Glutamatergic neuron (in vitro differentiated cells): ENCODE results near the gene UBAC1. TPM values are rescaled to one million over a fixed set of nuclear protein-coding genes. Genes with fewer than 3 reads are reported as not detected.

Experiments used
- DNase-seq: peaks from one replicate; pipeline ENCODE4 v3.0.0; 2022
- H3K27ac Mint-ChIP-seq: one replicate; pipeline ENCODE4 v1.8.0; 2020; ENCODE audit warnings: mild to moderate bottlenecking, mixed read lengths, inconsistent platforms; ENCODE audit not compliant: unreplicated experiment
- H3K27me3 Mint-ChIP-seq: one replicate; pipeline ENCODE4 v1.8.0; 2020; ENCODE audit warnings: mild to moderate bottlenecking, moderate library complexity, mixed read lengths, inconsistent platforms; ENCODE audit not compliant: unreplicated experiment
- H3K36me3 Mint-ChIP-seq: one replicate; pipeline ENCODE4 v1.8.0; 2020; ENCODE audit warnings: mild to moderate bottlenecking, mixed read lengths, inconsistent platforms; ENCODE audit not compliant: unreplicated experiment
- H3K4me1 Mint-ChIP-seq: one replicate; pipeline ENCODE4 v1.8.0; 2020; ENCODE audit warnings: mild to moderate bottlenecking, low read depth, mixed read lengths, inconsistent platforms; ENCODE audit not compliant: unreplicated experiment
- H3K4me3 Mint-ChIP-seq: one replicate; pipeline ENCODE4 v1.8.0; 2020; ENCODE audit warnings: mild to moderate bottlenecking, mixed read lengths, inconsistent platforms; ENCODE audit not compliant: unreplicated experiment
- H3K9me3 Mint-ChIP-seq: one replicate; pipeline ENCODE4 v1.8.0; 2020; ENCODE audit warnings: mild to moderate bottlenecking, moderate library complexity, mixed read lengths, inconsistent platforms; ENCODE audit not compliant: unreplicated experiment
- total RNA-seq: library from RNA; stranded (reverse); fragmentation: NEBNext Ultra II Directional; extraction: Animal tissue kit (Norgen Biotek cat#: 25700); gene quantifications from one replicate; pipeline ENCODE4 v1.2.1, GENCODE V29; 2021; ENCODE audit not compliant: unreplicated experiment
- TF ChIP-seq, protein P1 (sequence below): fragments of 200-600 bp; sonication (generic); IDR thresholded peaks from one replicate; pipeline ENCODE4 v1.5.0; 2021; ENCODE audit not compliant: partially characterized antibody, unreplicated experiment

The UBAC1 gene
- total RNA-seq, 1 donor from 2014 or later, result 48.4 TPM

DNA sequence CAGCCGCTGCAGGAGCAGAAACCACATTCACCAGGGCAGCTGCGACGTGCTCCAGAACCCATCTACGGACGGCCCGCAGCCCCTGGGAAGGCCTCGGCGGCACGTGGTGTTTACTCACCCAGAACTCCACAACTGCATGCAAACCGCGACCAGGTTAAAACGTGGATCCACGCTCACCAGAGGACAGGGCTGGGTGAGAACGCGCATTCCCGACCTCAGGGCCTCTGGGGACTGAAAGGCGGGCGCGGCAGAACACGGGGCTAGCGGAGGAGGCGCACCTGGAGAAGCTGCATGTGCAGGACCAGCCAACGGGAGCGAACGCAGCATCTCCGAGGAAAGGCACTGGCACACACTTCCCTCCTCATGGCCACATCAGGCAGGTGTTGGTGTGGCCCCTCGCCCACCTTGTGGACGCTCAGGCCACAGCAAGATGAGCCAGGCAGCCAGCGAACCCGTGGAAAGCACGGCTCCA is 29.8 kb downstream of the UBAC1 start:
- H3K36me3 Mint-ChIP-seq, result no peaks in the 10 kb centered on the region
- no peak overlapping the region for H3K4me3 Mint-ChIP-seq
- H3K27ac Mint-ChIP-seq, result no peak overlapping the region
- peaks cover 6% of the 10 kb centered on the region for H3K27me3 Mint-ChIP-seq
- peaks cover 7% of the 10 kb centered on the region for H3K9me3 Mint-ChIP-seq
- DNase-seq, result no peak
- TF ChIP-seq, protein P1, sequence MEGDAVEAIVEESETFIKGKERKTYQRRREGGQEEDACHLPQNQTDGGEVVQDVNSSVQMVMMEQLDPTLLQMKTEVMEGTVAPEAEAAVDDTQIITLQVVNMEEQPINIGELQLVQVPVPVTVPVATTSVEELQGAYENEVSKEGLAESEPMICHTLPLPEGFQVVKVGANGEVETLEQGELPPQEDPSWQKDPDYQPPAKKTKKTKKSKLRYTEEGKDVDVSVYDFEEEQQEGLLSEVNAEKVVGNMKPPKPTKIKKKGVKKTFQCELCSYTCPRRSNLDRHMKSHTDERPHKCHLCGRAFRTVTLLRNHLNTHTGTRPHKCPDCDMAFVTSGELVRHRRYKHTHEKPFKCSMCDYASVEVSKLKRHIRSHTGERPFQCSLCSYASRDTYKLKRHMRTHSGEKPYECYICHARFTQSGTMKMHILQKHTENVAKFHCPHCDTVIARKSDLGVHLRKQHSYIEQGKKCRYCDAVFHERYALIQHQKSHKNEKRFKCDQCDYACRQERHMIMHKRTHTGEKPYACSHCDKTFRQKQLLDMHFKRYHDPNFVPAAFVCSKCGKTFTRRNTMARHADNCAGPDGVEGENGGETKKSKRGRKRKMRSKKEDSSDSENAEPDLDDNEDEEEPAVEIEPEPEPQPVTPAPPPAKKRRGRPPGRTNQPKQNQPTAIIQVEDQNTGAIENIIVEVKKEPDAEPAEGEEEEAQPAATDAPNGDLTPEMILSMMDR, result no peak
- H3K4me1 Mint-ChIP-seq, result no peaks in the 10 kb centered on the region

DNA sequence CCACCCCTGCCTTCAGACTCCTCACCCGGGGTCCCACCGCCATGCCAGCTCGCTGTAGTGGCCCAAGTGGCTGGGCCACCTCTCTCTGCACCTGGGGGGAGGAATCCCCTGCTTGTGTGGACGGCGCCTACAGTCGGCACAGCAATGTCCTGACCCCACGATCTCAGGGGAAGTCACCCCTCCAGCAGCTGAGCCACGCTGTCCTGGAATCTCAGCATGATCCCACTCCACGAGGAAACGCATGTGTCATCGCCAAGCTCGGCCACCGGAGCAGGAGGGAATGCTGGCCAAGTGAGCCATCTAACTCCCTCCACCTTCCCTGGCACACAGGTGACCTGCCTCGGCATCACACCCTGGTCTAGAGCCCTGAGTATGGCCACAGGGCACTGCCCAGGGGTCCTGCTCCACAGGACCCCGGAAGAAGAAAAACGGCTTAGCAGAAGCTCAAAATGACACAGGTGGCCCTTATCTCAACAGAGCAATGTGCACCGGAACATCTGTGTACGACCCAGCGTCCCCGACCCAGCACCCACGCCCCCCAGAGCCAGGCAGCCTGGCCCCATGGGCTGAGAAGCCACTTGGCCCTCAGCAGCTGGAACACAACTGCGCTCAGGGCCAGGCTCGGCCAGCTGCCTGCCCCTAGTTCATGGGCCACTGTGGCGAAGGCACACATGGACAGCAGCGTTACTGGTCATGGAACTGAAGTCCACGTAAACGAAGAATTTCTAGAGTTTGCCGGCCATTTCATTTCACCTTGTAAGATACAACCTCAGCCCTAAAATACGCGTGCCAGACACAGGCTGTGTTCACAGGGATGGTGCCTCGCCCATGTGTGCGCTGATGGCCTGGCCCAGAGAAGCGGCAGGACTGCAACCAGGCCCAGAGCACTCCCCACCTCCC is 30.5 kb downstream of the UBAC1 start:
- Mint-ChIP-seq H3K9me3 (peaks cover 7% of the 10 kb centered on the region), H3K4me1 (no peaks in the 10 kb centered on the region), H3K36me3 (no peaks in the 10 kb centered on the region), H3K27me3 (peaks cover 8% of the 10 kb centered on the region), H3K27ac (no peak overlapping the region), H3K4me3 (no peak overlapping the region)
- no peak for DNase-seq
- TF ChIP-seq, protein P1, result no peak

DNA sequence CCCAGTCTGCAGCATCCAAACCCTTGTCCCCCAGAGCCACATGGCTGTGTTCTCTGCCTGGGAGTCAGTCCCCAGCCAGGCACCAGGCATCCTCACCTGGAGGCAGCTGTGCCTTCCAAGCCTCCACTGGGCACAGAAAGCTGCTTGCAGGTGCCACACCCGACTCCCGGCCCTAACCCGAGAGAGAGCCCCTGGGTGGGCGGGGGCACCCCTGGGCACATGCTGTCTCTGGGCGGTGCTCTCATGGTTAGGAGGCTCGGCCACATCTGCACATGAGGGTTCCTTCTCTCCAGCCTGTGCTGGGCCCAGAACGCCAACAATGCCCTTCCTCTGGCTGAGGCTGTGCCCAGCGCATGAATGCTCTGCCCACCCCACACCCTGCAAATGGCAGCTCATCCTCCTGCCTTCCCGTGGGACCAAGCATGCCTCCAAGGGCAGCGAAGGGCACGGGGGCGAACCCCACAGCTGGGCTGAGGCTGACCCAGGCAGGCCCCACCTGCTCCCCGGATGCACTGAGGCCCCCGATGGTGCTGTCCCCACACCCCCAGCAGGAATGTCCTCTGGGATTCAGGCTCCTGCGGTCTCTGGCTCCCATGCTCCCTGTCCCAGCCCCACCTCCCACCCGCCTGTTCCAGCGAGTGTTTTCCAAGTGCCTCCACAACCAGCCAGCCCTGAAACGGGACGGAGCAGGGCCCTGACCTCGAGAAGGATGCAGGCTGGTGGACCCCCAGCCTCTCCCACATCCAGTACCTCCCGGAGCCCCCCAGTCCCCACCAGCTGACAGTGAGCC is 31.3 kb downstream of the UBAC1 start:
- Mint-ChIP-seq H3K9me3 (peaks cover 7% of the 10 kb centered on the region), H3K4me3 (no peak overlapping the region), H3K36me3 (no peaks in the 10 kb centered on the region), H3K4me1 (no peaks in the 10 kb centered on the region), H3K27me3 (peaks cover 8% of the 10 kb centered on the region), H3K27ac (no peak overlapping the region)
- TF ChIP-seq, protein P1, result no peak
- DNase-seq, result no peak

- no peak overlapping the region for H3K4me3 Mint-ChIP-seq
- H3K27ac Mint-ChIP-seq, result no peak overlapping the region
- TF ChIP-seq, protein P1, result no peak
- H3K4me1 Mint-ChIP-seq, result no peaks in the 10 kb centered on the region
- DNase-seq, result no peak
- no peaks in the 10 kb centered on the region for H3K36me3 Mint-ChIP-seq
- H3K9me3 Mint-ChIP-seq, result peaks cover 7% of the 10 kb centered on the region
- H3K27me3 Mint-ChIP-seq, result peaks cover 8% of the 10 kb centered on the region
These were observed 32.2 kb downstream of the UBAC1 start for GRCh38 chr9:135928731-135929655.
